Vagina (tissue), 2 donors: ENCODE measurements around the gene NAV1.

Source experiments
- POLR2A ChIP-seq, 2 donors: fragments of 450-650 bp; IDR thresholded peaks; one replicate each; pipeline ENCODE4 v1.6.1; 2017; ENCODE audit warnings: antibody characterized with exemption in 2 of 2, mild to moderate bottlenecking in 2 of 2, moderate library complexity in 2 of 2
- TF ChIP-seq, protein P1 (sequence below), 3 experiments: fragments of 450-650 bp in 2 of 3; fragments of 200-600 bp in 1 of 3; sonication (generic) in 1 of 3; IDR thresholded peaks; one replicate each; pipeline ENCODE4 v1.5.1; 2017 to 2019; ENCODE audit warnings: antibody characterized with exemption in 3 of 3, mild to moderate bottlenecking in 2 of 3, moderate library complexity in 2 of 3

DNA sequence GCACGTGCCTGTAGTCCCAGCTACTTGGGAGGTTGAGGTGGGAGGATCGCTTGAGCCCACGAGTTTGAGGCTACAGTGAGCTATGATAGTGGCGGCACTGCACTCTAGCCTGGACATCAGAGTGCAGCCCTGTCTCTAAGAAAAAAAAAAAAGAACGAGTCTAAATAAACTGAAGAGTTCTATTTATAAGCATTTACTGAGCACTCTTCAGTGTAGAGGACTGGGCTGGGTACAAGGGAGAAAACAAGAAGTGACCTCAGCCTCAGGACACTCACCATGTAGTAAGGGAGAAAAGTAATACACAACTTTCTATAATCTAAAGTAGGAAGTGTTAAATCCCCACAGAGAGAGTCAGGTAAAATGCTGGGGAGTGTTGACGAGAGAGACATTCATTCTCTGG, 35.0 kb downstream of the NAV1 start:
- no peak for TF ChIP-seq POLR2A (IDR thresholded peaks at IDR 0.05)
- TF ChIP-seq, protein P1, sequence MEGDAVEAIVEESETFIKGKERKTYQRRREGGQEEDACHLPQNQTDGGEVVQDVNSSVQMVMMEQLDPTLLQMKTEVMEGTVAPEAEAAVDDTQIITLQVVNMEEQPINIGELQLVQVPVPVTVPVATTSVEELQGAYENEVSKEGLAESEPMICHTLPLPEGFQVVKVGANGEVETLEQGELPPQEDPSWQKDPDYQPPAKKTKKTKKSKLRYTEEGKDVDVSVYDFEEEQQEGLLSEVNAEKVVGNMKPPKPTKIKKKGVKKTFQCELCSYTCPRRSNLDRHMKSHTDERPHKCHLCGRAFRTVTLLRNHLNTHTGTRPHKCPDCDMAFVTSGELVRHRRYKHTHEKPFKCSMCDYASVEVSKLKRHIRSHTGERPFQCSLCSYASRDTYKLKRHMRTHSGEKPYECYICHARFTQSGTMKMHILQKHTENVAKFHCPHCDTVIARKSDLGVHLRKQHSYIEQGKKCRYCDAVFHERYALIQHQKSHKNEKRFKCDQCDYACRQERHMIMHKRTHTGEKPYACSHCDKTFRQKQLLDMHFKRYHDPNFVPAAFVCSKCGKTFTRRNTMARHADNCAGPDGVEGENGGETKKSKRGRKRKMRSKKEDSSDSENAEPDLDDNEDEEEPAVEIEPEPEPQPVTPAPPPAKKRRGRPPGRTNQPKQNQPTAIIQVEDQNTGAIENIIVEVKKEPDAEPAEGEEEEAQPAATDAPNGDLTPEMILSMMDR (IDR thresholded peaks at IDR 0.05), result no peak
